ENCODE measurements around the gene ZNF581. TPM values are rescaled to one million over a fixed set of nuclear protein-coding genes. Genes with fewer than 3 reads are reported as not detected.

Gene ZNF581
- total and polyA plus RNA-seq, 4 donors: 2.1 to 7.3 (median 5.2) TPM

- no peaks in the 10 kb centered on the region for H3K27me3 ChIP-seq (ENCODE audit: control insufficient read depth in 4 of 4, insufficient read depth in 4 of 4, low read length in 3 of 4)
- no peak overlapping the region for H3K4me3 ChIP-seq (ENCODE audit: low read depth in 1 of 3, low read length in 3 of 3)
- peaks cover 0 to 18% (median 6%) of the 10 kb centered on the region in 4 donors for H3K4me1 ChIP-seq (ENCODE audit: control insufficient read depth in 4 of 4, insufficient read depth in 4 of 4, low read length in 3 of 4)
- 89% methylated on average over 30 of the region's 30 CpGs for WGBS
- DNase-seq (ENCODE audit: low spot score): no peak
- H3K36me3 ChIP-seq (ENCODE audit: control insufficient read depth in 4 of 4, insufficient read depth in 3 of 4, low read depth in 1 of 4, low read length in 3 of 4): peaks cover 18 to 67% (median 50%) of the 10 kb centered on the region in 4 donors
- no peak for TF ChIP-seq EGR1 (IDR thresholded peaks at IDR 0.05; ENCODE audit: low read depth in 2 of 2)
- no peak for TF ChIP-seq GABPA (IDR thresholded peaks at IDR 0.05 in 1 of 2, conservative IDR thresholded peaks at IDR 0.05 in 1 of 2)
- no peak for TF ChIP-seq YY1 (IDR thresholded peaks at IDR 0.05)
- no peak for TF ChIP-seq SP1 (IDR thresholded peaks at IDR 0.05)
- TF ChIP-seq, protein P1, sequence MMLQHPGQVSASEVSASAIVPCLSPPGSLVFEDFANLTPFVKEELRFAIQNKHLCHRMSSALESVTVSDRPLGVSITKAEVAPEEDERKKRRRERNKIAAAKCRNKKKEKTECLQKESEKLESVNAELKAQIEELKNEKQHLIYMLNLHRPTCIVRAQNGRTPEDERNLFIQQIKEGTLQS (IDR thresholded peaks at IDR 0.05): no peak
- TF ChIP-seq ZBTB33 (IDR thresholded peaks at IDR 0.05): no peak
- no peak for TF ChIP-seq NR2F2 (IDR thresholded peaks at IDR 0.05)
- no peak for TF ChIP-seq RXRA (IDR thresholded peaks at IDR 0.05)
- TF ChIP-seq, protein P2, sequence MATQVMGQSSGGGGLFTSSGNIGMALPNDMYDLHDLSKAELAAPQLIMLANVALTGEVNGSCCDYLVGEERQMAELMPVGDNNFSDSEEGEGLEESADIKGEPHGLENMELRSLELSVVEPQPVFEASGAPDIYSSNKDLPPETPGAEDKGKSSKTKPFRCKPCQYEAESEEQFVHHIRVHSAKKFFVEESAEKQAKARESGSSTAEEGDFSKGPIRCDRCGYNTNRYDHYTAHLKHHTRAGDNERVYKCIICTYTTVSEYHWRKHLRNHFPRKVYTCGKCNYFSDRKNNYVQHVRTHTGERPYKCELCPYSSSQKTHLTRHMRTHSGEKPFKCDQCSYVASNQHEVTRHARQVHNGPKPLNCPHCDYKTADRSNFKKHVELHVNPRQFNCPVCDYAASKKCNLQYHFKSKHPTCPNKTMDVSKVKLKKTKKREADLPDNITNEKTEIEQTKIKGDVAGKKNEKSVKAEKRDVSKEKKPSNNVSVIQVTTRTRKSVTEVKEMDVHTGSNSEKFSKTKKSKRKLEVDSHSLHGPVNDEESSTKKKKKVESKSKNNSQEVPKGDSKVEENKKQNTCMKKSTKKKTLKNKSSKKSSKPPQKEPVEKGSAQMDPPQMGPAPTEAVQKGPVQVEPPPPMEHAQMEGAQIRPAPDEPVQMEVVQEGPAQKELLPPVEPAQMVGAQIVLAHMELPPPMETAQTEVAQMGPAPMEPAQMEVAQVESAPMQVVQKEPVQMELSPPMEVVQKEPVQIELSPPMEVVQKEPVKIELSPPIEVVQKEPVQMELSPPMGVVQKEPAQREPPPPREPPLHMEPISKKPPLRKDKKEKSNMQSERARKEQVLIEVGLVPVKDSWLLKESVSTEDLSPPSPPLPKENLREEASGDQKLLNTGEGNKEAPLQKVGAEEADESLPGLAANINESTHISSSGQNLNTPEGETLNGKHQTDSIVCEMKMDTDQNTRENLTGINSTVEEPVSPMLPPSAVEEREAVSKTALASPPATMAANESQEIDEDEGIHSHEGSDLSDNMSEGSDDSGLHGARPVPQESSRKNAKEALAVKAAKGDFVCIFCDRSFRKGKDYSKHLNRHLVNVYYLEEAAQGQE (IDR thresholded peaks at IDR 0.05): no peak
- no peak for TF ChIP-seq RAD21 (IDR thresholded peaks at IDR 0.05)
- no peak for TF ChIP-seq FOXA2 (IDR thresholded peaks at IDR 0.05)
- no peak for TF ChIP-seq HNF4A (conservative IDR thresholded peaks at IDR 0.05)
- no peaks in the 10 kb centered on the region for H3K9me3 ChIP-seq (ENCODE audit: control insufficient read depth in 4 of 4, low read length in 3 of 4)
- H3K9ac ChIP-seq (ENCODE audit: low read depth in 1 of 2, low read length in 2 of 2): no peak overlapping the region
- no peak overlapping the region for H3K27ac ChIP-seq (ENCODE audit: low read depth in 1 of 2, low read length in 2 of 2)
Observed at GRCh38 chr19:55668603-55669348, 25.3 kb downstream of the ZNF581 start.

DNA sequence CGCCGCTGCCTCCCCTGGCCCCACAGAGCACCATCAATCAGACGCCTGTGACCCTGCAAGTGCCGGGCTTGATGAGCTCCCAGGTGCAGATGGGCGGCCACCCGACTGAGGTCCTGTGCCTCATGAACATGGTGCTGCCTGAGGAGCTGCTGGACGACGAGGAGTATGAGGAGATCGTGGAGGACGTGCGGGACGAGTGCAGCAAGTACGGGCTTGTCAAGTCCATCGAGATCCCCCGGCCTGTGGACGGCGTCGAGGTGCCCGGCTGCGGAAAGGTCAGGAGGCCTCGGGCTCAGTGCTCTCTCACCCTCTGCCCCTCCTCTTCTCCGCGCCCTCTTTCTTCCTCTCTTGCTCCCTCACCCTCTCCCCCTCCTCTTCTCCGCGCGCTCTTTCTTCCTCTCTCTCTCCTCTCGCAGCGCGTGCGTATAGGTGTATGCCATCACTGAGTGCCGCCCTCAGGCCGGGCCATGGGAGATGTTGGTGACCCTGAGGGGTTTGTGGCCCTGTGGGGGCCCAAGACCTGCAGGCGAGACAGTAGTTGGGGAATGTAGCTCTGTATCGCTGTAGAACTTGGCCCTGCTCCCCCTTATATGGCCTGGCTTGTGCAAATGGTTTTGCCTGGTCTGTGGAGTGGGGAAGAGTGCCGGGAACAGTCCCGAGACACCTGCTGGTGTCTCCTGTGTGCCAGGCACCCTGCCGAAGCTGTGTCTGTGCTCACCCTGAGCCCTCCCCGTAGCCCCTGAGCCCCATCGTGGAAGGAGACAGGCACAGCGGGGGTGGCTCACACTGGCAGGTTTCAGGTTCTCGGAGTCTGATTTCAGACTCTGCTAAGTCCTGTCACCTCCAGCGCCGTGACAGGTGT is 26.2 kb downstream of the ZNF581 start:
- Histone ChIP-seq H3K9me3 (ENCODE audit: control insufficient read depth in 4 of 4, low read length in 3 of 4) (no peaks in the 10 kb centered on the region), H3K4me3 (ENCODE audit: low read depth in 1 of 3, low read length in 3 of 3) (no peak overlapping the region), H3K9ac (ENCODE audit: low read depth in 1 of 2, low read length in 2 of 2) (no peak overlapping the region), H3K4me1 (ENCODE audit: control insufficient read depth in 4 of 4, insufficient read depth in 4 of 4, low read length in 3 of 4) (peaks cover 0 to 24% (median 11%) of the 10 kb centered on the region in 4 donors), H3K36me3 (ENCODE audit: control insufficient read depth in 4 of 4, insufficient read depth in 3 of 4, low read depth in 1 of 4, low read length in 3 of 4) (peaks cover 18 to 59% (median 44%) of the 10 kb centered on the region in 4 donors), H3K27me3 (ENCODE audit: control insufficient read depth in 4 of 4, insufficient read depth in 4 of 4, low read length in 3 of 4) (no peaks in the 10 kb centered on the region), H3K27ac (ENCODE audit: low read depth in 1 of 2, low read length in 2 of 2) (no peak overlapping the region)
- TF ChIP-seq FOXA1 (IDR thresholded peaks at IDR 0.05) (no peak), CTCF (IDR thresholded peaks at IDR 0.05; ENCODE audit: low read depth, low read length, missing input control) (no peak), FOXA2 (IDR thresholded peaks at IDR 0.05) (no peak), YY1 (IDR thresholded peaks at IDR 0.05) (no peak), ZBTB33 (IDR thresholded peaks at IDR 0.05) (no peak), NR2F2 (IDR thresholded peaks at IDR 0.05) (no peak), JUND (IDR thresholded peaks at IDR 0.05) (no peak), MAX (IDR thresholded peaks at IDR 0.05) (no peak)
- no peak for DNase-seq (ENCODE audit: low spot score)
- WGBS: 93% methylated on average over 43 of the region's 43 CpGs

Data from liver (tissue), 9 donors.